HG03060 (cell line): ENCODE results near the gene DYSF.

Source experiments
- ATAC-seq: cut with Tn5 transposase; IDR thresholded peaks from one replicate; pipeline ENCODE4 v1.9.1; 2021; ENCODE audit warnings: low read depth, moderate number of reproducible peaks; ENCODE audit not compliant: unreplicated experiment

Gene DYSF

DNA sequence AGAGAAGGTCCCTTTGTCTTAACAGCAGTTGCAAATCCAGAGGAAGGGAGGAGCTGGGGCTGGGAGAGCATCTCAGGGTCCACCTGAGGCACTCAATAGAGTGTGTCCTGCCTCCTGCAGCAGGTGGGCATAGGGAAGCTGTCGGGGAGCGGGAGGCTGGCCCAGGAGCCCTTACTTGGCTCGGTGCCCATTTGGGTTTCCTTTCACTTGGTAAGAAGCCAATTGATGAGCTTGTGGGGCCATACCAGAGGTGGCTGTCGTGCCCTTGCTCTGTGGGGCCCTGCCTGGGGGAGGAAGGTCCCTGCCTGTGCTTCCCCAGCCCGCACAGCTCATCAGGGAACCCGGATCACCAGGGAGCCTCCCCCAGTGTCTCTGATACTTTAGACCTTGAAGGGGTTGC lies 229.7 kb downstream of the DYSF start:
- ATAC-seq, result no peak

DNA sequence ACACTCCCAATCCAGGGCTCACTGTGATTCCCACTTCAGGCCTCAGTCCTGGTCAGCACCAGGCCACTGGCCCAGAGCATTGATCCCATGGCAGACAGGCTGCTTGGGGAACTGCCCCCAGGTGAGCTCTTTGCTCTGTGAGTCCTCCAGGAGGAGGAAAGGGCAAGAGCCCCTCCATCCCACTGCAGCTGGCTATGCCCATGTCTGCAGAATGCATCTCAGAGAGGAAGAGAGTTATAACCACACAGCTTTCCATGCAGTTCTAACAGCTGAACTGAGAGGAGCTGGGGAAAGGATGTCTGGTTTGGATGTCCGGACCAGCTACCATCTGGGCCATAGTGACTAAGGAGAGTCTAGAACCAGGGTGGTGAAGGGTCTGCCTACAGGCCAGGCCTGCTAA lies 230.3 kb downstream of the DYSF start:
- ATAC-seq, result no peak

GRCh38 chr2:71684226-71685072 lies 231.1 kb downstream of the DYSF start:
- ATAC-seq, result no peak

DNA sequence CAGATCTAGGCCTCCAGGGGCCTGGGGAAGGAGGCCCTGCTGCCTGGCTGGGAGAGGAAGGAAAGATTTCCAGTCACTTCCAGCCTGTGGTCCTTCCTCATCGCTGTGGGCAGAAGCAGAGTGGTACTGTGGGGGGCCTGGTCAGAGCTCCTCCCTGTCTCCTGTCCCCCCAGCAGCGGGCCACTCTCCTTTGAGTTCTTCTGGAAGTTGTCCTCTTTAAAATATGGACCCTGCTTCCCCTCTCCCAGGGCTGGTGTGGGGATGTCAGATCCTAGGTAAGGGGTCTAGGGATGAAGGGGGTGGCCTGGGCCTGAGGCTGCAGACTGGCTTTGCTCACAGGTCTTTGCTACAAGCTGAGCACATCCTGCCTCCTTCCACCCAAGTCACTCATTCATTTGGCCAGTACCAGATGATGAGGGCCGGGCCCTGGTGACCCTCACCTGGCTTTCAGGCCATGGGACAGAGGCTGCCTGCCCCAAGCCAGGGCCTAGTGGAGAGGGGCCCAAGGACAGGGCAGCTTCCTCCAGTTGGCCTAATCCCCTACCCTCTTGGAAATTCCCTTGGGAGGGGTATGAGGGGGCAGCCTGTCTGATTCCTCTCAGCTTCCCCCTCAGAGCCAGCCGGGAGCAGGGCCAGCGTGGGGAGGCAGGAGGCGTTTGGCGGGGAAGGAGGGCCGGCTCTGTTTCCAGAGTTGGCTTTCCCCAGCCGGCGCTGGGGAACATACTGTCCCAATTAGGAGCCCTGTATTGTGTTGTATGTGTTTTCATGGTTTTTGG lies 231.9 kb downstream of the DYSF start:
- no peak for ATAC-seq

GRCh38 chr2:71685941-71686611 lies 232.7 kb downstream of the DYSF start:
- ATAC-seq, result no peak

- no peak for ATAC-seq
These were observed 233.4 kb downstream of the DYSF start for GRCh38 chr2:71686781-71687180.

DNA sequence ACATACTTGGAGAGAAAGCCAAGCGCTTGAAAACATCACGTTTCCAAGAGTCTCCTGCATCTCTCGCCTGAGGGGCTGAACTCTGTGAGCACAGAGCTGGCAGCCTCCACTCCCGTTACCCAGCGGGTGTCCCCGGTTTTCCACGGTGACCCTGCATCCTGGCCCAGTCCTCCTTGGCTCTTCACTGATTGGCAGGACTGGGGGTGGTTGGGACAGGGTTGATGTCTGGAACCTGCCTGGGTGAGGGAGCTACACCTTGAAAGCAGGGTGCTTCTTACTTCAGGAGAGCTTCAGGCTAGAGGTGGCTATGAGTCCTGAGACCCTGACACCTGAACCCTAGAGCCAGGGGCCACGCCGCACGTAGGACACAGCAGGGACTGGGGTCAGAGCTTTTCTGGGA lies 234.1 kb downstream of the DYSF start:
- no peak for ATAC-seq

GRCh38 chr2:71688530-71688929 lies 235.2 kb downstream of the DYSF start:
- no peak for ATAC-seq

GRCh38 chr2:71689393-71689792 lies 236.0 kb downstream of the DYSF start:
- no peak for ATAC-seq

GRCh38 chr2:71689968-71690834 lies 236.8 kb downstream of the DYSF start:
- no peak for ATAC-seq

GRCh38 chr2:71690876-71691475 lies 237.6 kb downstream of the DYSF start:
- ATAC-seq, result no peak

DNA sequence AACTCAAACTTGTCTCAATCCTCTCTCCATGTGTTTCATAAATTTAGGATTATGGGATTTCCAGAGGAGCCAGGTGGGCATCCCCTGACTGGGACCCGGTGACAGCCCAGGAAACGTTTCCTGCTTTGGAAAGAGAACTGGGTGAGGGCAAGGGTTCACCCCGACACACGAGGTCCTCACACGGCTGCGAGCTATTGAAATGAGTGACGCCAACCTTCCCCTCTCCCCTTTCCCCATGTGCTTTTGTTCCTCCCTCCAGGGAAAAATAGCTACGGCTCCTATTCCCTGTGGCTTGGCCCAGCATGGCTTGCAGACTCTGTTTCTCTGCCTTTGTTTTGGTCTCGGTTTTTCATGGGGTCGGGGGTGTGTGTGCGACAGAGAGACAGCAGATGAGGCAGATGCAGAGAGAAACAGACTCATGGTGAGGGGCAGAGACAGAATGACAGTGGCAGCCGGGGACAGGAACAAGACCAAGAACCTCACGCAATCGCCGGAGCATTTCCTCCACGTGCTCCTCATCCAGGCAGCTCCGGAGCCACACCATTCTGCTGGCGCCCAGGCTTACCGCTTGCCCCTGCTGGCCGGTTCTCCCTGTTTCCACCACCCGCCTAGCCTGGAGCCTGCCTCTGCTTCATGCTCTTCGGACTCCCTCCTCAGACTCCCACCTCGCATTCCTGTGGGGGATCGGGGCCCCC lies 238.5 kb downstream of the DYSF start:
- ATAC-seq, result no peak

DNA sequence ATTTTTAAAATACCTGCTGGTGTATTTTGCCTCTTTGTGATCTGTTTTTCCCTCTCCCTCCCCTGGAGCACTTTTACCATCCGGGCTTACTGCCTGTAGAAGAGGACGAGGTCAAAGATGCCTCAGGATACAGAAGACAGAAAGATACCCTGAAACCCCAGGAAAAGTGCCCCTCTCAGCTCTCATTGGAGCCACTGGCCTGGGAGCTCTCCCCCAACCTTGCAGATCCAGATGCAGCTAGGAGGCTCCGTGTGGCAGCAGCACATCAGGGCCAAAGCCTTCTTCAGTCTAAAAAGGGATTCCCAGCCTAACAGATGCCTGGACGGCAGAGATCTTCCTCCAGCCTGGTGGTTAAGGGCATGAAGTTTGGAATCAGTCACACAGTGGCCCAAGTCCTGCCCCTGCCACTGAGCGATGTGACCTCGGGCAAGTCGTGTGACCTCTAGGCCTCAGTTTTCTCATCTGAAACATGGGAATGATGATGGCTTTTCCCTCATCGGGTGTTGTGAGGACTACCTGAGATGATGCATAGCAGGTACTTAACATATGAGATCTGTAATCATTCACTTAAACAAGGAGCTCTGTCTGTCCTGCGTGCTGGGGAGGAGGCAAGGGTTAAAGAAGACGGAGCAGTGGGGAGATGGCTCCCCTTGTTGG lies 239.4 kb downstream of the DYSF start:
- no peak for ATAC-seq

DNA sequence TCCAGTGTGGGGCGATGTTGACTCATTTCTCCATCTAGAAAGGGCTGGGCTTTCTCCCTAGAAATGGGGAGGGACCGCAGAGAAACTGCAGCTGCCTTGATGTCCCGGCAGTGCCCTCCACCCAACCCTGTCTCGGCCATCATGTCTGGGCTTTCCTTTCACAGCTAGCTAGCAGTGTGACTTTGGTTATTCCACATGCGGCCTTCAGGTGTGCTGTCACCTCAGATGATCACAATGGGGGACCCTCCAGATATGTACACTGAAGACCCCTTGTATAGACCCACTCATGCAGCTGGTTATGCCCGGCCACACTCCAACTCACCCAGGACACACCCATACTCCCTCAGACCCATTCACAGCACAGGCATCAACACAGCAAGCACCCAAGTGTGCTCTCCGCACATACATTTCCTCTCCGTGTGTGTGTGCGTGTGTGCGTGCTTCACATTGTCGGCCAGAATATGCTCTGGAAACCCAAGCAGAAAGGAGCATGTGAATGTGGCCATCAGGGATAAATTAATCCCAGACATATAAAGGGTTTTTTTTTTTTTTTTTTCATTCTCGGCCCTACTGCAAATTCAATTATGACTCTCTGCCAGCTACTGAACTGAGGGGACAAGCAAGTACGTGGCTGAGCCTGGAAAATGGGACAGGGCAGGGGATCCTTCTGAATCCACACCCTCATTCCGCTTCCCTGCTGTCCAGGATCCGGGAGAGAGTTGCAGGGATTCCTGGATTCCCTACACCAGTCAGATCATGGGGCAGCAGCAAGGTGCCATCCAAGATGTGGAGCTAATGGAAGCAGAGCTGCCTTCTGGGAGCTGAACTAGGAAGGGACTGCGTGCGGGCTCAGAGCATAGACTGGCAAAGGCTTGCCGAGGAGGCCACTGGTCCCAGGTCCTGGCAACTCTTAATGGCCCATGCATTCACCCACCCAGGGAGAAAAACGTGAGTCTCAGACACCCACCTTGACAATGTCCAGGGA lies 240.2 kb downstream of the DYSF start:
- no peak for ATAC-seq

DNA sequence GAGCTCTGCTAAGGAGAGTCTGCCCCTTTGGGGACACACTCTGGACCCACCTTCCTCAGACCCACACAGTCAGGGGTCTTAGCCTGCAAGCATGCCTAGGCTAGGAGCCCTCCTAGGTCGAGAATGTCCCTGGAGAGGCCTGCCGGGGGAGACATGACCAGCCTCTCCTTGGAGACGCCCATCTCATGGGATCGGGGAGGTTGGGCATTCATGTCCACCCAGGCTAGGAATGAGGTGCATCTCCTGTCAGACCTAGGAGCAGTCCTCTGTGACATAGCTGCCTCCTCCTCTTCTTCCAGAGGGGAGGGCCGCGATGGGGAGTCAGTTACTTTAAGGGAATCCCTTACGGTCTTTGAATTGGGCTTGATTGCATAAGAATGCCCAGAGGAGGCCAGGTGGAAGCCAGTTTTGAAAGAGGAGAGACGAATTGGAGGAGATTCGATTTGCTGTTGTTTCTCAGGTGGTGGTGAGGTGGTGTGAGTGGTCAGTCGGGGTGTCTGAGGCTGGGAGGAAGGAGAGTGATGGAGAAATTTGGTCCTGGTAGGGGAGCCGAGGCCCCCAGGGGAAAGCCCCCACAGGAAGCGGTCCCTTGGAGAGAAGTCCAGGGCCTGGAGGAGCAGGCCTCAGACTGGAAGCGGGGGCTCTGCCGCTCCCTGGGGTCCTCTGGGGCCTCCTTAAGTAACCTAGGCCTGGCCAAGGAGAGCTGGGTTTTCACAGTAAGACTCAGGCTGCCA lies 241.3 kb downstream of the DYSF start:
- no peak for ATAC-seq

DNA sequence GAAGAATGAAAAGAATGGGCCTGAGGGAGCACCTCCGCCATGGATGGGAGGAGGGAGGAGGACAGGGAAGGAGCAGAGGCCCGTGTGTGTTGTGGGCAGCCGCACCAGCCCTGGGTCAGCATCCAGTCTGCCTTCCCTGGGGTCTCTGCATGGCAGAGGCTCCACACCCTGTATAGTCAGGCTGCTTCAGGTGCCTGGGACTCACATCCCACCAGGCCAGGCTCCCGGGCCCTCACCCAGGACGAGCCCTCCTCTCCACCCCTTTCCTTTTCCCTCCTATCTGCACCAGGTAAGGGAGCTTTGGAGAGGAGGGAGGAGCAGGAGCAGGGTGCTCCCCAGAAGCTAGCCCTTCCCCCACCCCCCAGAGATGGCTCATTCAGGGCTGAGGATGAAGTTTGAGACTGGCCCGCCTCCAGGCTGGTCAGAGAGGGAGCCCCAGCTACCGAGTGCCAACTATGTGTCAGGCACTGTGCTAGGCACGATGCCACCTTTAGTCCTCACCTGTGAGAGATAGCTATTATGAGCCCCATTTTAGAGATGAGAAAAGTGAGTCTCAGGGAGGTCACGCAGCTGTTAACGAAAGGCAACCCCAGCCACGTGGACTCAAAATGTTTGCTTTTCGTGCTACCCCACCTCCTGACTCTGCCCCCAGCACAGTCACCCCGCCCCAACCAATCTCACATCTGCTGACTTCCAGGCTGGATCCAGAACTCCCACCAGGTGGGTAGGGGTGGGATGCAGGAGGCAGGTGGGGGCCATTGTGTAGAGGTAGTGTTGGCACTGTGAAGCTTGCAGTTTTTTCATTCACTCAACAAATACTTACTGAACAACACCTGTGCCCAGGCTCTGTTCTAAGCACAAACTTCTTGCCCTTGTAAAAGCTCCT lies 242.1 kb downstream of the DYSF start:
- no peak for ATAC-seq
